Erythroblast (primary cell): ENCODE data around the gene RMND1.
"Not testable (repeated sequence)": the region's sequence is repeated elsewhere in the genome, so short reads cannot be mapped to it uniquely, and the experiment has no call there.

ENCODE experiments used
- GATA1 ChIP-seq: IDR thresholded peaks from 2 replicates; pipeline ENCODE4 v1.6.1; 2011; ENCODE audit warnings: low read depth, mild to moderate bottlenecking, control low read depth, low read length, moderate library complexity
- POLR2A ChIP-seq: IDR thresholded peaks from 2 replicates; pipeline ENCODE4 v1.6.1; 2011; ENCODE audit warnings: mild to moderate bottlenecking, low read length

- TF ChIP-seq POLR2A, GATA1: not testable (repeated sequence)
These were observed 3.9 kb upstream of the RMND1 start for GRCh38 chr6:151455751-151456398.
